GM12878 (cell line): ENCODE results near the gene MRPL42. TPM values are rescaled to one million over a fixed set of nuclear protein-coding genes. Genes with fewer than 3 reads are reported as not detected.

ENCODE experiments used
- ATAC-seq: fragments of 200-7000 bp; cut with Tn5 transposase; 3 replicates; pipeline ENCODE4 v1.9.1; 2020; ENCODE audit warnings: mild to moderate bottlenecking, moderate library complexity
- BruUV-seq: library from RNA; stranded (reverse); fragments of 400-500 nt; replicated peaks from 2 replicates; lab custom pipeline; 2021; lab: Mats Ljungman, UMichigan
- CTCF ChIA-PET: fragments of 300-600 bp; sonication (Branson Sonifier 250); formaldehyde crosslinking; extraction: SDS; loops from one replicate; lab custom pipeline; 2021; ENCODE audit warnings: inconsistent platforms; lab: Yijun Ruan, JAX
- POLR2A ChIA-PET: fragments of 350-600 bp; formaldehyde crosslinking; extraction: SDS; loops from one replicate; lab custom pipeline; 2021; ENCODE audit warnings: inconsistent platforms; lab: Charles Lee
- RAD21 ChIA-PET: fragments of 300-600 bp; sonication (Branson Sonifier 250); formaldehyde crosslinking; loops from one replicate; lab custom pipeline; 2023; ENCODE audit warnings: antibody characterized with exemption; ENCODE audit not compliant: unreplicated experiment; lab: Charles Lee
- SMC1A ChIA-PET: fragments of 300-600 bp; sonication (Branson Sonifier 250); formaldehyde crosslinking; loops from one replicate; lab custom pipeline; 2023; ENCODE audit not compliant: unreplicated experiment, uncharacterized antibody; lab: Charles Lee
- DNase-seq: peaks from one replicate; pipeline ENCODE4 v3.0.0-alpha.2; 2011; ENCODE audit warnings: low read depth, low spot score
- FAIRE-seq: peaks from 3 replicates; lab custom pipeline; 2011; peaks lifted over from hg19 to GRCh38; lab: Jason Lieb, UNC
- H2AFZ ChIP-seq: 2 replicates; pipeline ENCODE4 v1.6.0; 2011; ENCODE audit warnings: low read depth, low read length, control low read depth; ENCODE audit not compliant: control insufficient read depth
- H3K27ac ChIP-seq: 2 replicates; pipeline ENCODE4 v1.5.1; 2011; ENCODE audit warnings: control low read depth; ENCODE audit not compliant: control insufficient read depth, insufficient read depth
- H3K27me3 ChIP-seq, 2 experiments: replicated peaks in 1 of 2; 2 replicates each; pipeline versions ENCODE4 v1.6.0 to v1.6.1; 2011; ENCODE audit warnings: low read length in 1 of 2; ENCODE audit not compliant: control insufficient read depth in 2 of 2, insufficient read depth in 2 of 2
- H3K36me3 ChIP-seq, 2 experiments: 2 replicates each; pipeline ENCODE4 v1.5.1; 2011; ENCODE audit warnings: low read length in 1 of 2; ENCODE audit not compliant: control insufficient read depth in 2 of 2, insufficient read depth in 2 of 2
- H3K4me1 ChIP-seq: 2 replicates; pipeline ENCODE4 v1.6.1; 2011; ENCODE audit warnings: mild to moderate bottlenecking, low read length, moderate library complexity, mixed read lengths; ENCODE audit not compliant: control insufficient read depth, insufficient read depth
- H3K4me2 ChIP-seq: 2 replicates; pipeline ENCODE4 v1.6.0; 2011; ENCODE audit warnings: control low read depth; ENCODE audit not compliant: control insufficient read depth, insufficient read depth
- H3K4me3 ChIP-seq: fragments of 200-600 bp; sonication (generic); 2 replicates; pipeline ENCODE4 v1.5.1; 2016
- H3K79me2 ChIP-seq: 2 replicates; pipeline ENCODE4 v1.6.0; 2011; ENCODE audit warnings: low read length; ENCODE audit not compliant: control insufficient read depth, insufficient read depth
- H3K9ac ChIP-seq: 2 replicates; pipeline ENCODE4 v1.8.0; 2011; ENCODE audit warnings: low read length, control low read depth, mixed read lengths; ENCODE audit not compliant: control insufficient read depth, insufficient read depth
- H3K9me3 ChIP-seq: replicated peaks from 3 replicates; pipeline ENCODE4 v1.5.1; 2011; ENCODE audit warnings: mild to moderate bottlenecking, low read length; ENCODE audit not compliant: control insufficient read depth, insufficient read depth
- H4K20me1 ChIP-seq: 2 replicates; pipeline ENCODE4 v1.6.0; 2011; ENCODE audit not compliant: control insufficient read depth, insufficient read depth
- ASH2L ChIP-seq: fragments of 300-600, 200-600 bp; sonication (generic); IDR thresholded peaks from 2 replicates; pipeline ENCODE4 v1.6.1; 2017; ENCODE audit warnings: low read depth, mild to moderate bottlenecking, borderline replicate concordance
- BACH1 ChIP-seq: fragments of 450-650 bp; IDR thresholded peaks from 2 replicates; pipeline ENCODE4 v1.6.1; 2017; ENCODE audit warnings: mild to moderate bottlenecking, borderline replicate concordance
- CEBPB ChIP-seq, 2 experiments: fragments of 150-350 bp in 1 of 2; IDR thresholded peaks; 2 replicates each; pipeline ENCODE4 v1.6.1; 2012 to 2014; ENCODE audit warnings: low read depth in 2 of 2, low read length in 2 of 2, borderline replicate concordance in 1 of 2, inconsistent platforms in 1 of 2
- E2F4 ChIP-seq: IDR thresholded peaks from 2 replicates; pipeline ENCODE4 v1.6.1; 2012; ENCODE audit warnings: low read depth, low read length, improper control_type of control experiment
- E4F1 ChIP-seq: fragments of 450-650 bp; IDR thresholded peaks from 2 replicates; pipeline ENCODE4 v1.6.1; 2018; ENCODE audit warnings: borderline replicate concordance, mild to moderate bottlenecking; ENCODE audit not compliant: partially characterized antibody
- ELK1 ChIP-seq: IDR thresholded peaks from 2 replicates; pipeline ENCODE4 v1.6.1; 2012; ENCODE audit warnings: low read depth, low read length, improper control_type of control experiment
- EP300 ChIP-seq, 2 experiments: fragments of 150-350 bp in 1 of 2; IDR thresholded peaks; 2 replicates each; pipeline ENCODE4 v1.6.1; 2011 to 2012; ENCODE audit warnings: low read depth in 2 of 2, low read length in 2 of 2, borderline replicate concordance in 1 of 2, improper control_type of control experiment in 1 of 2, inconsistent platforms in 1 of 2; ENCODE audit not compliant: control insufficient read depth in 1 of 2
- HDAC2 ChIP-seq: fragments of 200-600 bp; sonication (generic); IDR thresholded peaks from 2 replicates; pipeline ENCODE4 v1.6.1; 2017
- KAT2A ChIP-seq: conservative IDR thresholded peaks from 2 replicates; pipeline ENCODE4 v1.6.1; 2011; ENCODE audit warnings: low read depth, low read length; ENCODE audit not compliant: control insufficient read depth
- NFYB ChIP-seq: IDR thresholded peaks from 2 replicates; pipeline ENCODE4 v1.6.1; 2011; ENCODE audit warnings: low read depth, mild to moderate bottlenecking, low read length, improper control_type of control experiment, moderate library complexity; ENCODE audit not compliant: insufficient read depth
- PAX8 ChIP-seq: fragments of 450-650 bp; IDR thresholded peaks from 2 replicates; pipeline ENCODE4 v1.6.1; 2017; ENCODE audit warnings: mild to moderate bottlenecking, moderate library complexity
- RFX5 ChIP-seq: IDR thresholded peaks from 2 replicates; pipeline ENCODE4 v1.6.1; 2011; ENCODE audit warnings: low read depth, low read length, improper control_type of control experiment
- STAT1 ChIP-seq: fragments of 450-650 bp; conservative IDR thresholded peaks from 2 replicates; pipeline ENCODE4 v1.6.1; 2014; ENCODE audit warnings: antibody characterized with exemption, mild to moderate bottlenecking
- TCF7 ChIP-seq: IDR thresholded peaks from 2 replicates; pipeline ENCODE4 v1.6.1; 2014; ENCODE audit warnings: antibody characterized with exemption, borderline replicate concordance
- ZBTB40 ChIP-seq: fragments of 450-650 bp; IDR thresholded peaks from 2 replicates; pipeline ENCODE4 v1.6.1; 2016; ENCODE audit warnings: mild to moderate bottlenecking, moderate library complexity, borderline replicate concordance
- ZZZ3 ChIP-seq: IDR thresholded peaks from 2 replicates; pipeline ENCODE4 v1.6.1; 2011; ENCODE audit warnings: low read depth; ENCODE audit not compliant: control insufficient read depth, insufficient read length
- WGBS: methylation state at CpG from one replicate; pipeline ENCODE4 v1.1.6; 2016; ENCODE audit warnings: low lambda C conversion rate; ENCODE audit not compliant: insufficient replicate concordance, insufficient coverage; ENCODE audit errors: missing lambda C conversion rate; 5-methylcytosine and 5-hydroxymethylcytosine counted together
- in situ Hi-C: fragments of 300-500 bp; cut with MboI; formaldehyde crosslinking; loops from 9 replicates; pipeline ENCODE4 v1.14.3; 2018; ENCODE audit warnings: mixed read lengths
- intact Hi-C: fragments of 100-400 bp; cut with micrococcal nuclease; formaldehyde crosslinking; loops from one replicate; pipeline ENCODE4 v1.14.2; 2022; ENCODE audit not compliant: unreplicated experiment
- polyA plus RNA-seq, 11 experiments: library from polyadenylated mRNA; depleted of rRNA in 4 of 11; unstranded in 6 of 11; stranded (reverse) in 5 of 11; fragments of >200 nt; fragmentation: Nextera tagmentation in 4 of 11; fragmentation: Illumina TruSeq in 1 of 11; extraction: Ambion mirVana in 4 of 11; extraction: Trizol in 1 of 11; gene quantifications; 1 replicate in 1 of 11; 2 replicates in 10 of 11; pipeline versions ENCODE4 v1.2.1 to v1.2.3, GENCODE V29; 2011 to 2016; ENCODE audit warnings: inconsistent platforms in 2 of 11, missing spikeins in 2 of 11, low read depth in 1 of 11
- total RNA-seq, 4 experiments: library from RNA; depleted of rRNA in 3 of 4; stranded (reverse); fragments of >200 nt in 3 of 4; fragmentation: Illumina TruSeq in 1 of 4; extraction: Trizol in 1 of 4; gene quantifications; 2 replicates each; pipeline versions ENCODE4 v1.2.1 to v1.2.3, GENCODE V29; 2013 to 2021

MRPL42 gene
- total and polyA plus RNA-seq, 10 of the 15 experiments (the other 5 are each of a cell fraction or from before 2014, with no cell fraction given) = 65.1 to 427 (median 126) TPM

GRCh38 chr12:93547778-93548177 lies 80.5 kb downstream of the MRPL42 start:
- Histone ChIP-seq H3K27me3 (no peaks in the 10 kb centered on the region), H4K20me1 (no peaks in the 10 kb centered on the region), H3K27ac (no peak overlapping the region), H3K79me2 (no peaks in the 10 kb centered on the region), H3K4me1 (no peaks in the 10 kb centered on the region), H3K36me3 (no peaks in the 10 kb centered on the region), H3K9ac (no peak overlapping the region), H2AFZ (no peak overlapping the region), H3K4me3 (no peak overlapping the region), H3K4me2 (no peak overlapping the region), H3K9me3 (no peaks in the 10 kb centered on the region)
- intact Hi-C loops = no loop called here
- ChIA-PET CTCF (interaction anchor here (1.3 kb wide), 1 partner anchor 19 kb away, joined by 3 read pairs; no protein-coding TSS in a partner anchor), RAD21 (no interaction called here), SMC1A (interaction anchor here (0.6 to 1.4 kb wide), 3 partner anchors 8 to 43 kb away, joined by 3 to 5 read pairs (median 3); no protein-coding TSS in a partner anchor), POLR2A (no interaction called here)
- no peak for DNase-seq
- no TSS peak for BruUV-seq
- FAIRE-seq = no peak
- no peak for ATAC-seq
- 40% methylated on average over 2 of the region's 2 CpGs for WGBS
- in situ Hi-C loops = no loop called here
- TF ChIP-seq ASH2L = no peak
- no peak for TF ChIP-seq E4F1
- no peak for TF ChIP-seq EP300 (IDR thresholded peaks at IDR 0.05; ENCODE audit: borderline replicate concordance in 1 of 2, control insufficient read depth in 1 of 2, low read depth in 2 of 2, low read length in 2 of 2)
- no peak for TF ChIP-seq ZZZ3
- TF ChIP-seq ELK1 = no peak
- no peak for TF ChIP-seq E2F4
- no peak for TF ChIP-seq PAX8
- no peak for TF ChIP-seq CEBPB (IDR thresholded peaks at IDR 0.05; ENCODE audit: borderline replicate concordance in 1 of 2, low read depth in 2 of 2, low read length in 2 of 2)
- TF ChIP-seq NFYB = no peak
- TF ChIP-seq HDAC2 = no peak
- no peak for TF ChIP-seq ZBTB40
- TF ChIP-seq KAT2A = no peak
- TF ChIP-seq RFX5 = no peak
- TF ChIP-seq STAT1 = no peak
- TF ChIP-seq BACH1 = no peak
- no peak for TF ChIP-seq TCF7
